Activated naive CD4-positive, alpha-beta T cell treated with anti-CD3 and anti-CD28 coated beads, Interleukin-2, amount 50 U/mL, for 16 hours (primary cell): Measurements from ENCODE around the gene IP6K2.

Experiments
- DNase-seq: peaks from one replicate; pipeline ENCODE4 v3.0.0-alpha.2; 2020

IP6K2 gene

DNA sequence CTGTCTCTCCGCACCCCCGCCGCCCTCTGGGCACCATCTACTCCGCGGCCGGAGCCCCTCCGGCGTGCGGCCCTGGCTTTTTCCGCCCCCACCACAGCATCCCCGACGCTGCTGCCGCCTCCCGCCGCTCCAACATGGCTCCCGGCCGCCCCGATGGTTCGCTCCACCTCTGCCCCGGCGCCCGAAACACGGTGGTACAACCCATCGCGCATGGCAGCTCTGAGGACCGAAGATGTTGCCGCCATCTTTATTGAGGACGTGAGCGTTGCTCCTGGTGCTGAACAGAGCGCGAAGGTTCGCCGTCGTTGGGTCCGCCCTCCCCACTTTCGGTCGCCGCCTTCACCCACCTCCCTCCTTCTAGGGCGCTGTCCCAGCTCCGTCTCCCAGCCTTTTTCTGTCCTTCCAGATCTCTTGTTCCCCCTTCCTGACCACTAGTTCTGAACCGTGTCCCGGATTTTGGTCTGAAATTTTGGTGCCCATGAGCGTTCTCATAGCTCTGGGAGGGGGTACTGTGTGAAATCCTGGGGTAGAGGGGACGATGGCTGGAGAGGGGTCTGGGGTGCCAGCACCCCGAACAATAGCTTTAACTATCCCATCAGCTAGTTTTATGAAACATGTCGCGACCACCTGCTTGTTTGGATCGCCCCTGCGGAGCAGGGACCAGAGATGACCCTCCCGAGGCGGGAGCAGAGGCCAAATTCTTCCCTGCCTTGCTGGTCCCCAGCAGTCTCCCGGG, 54.1 kb downstream of the IP6K2 start, which contains the start of gene CELSR3:
CELSR3 (minus strand) TSS at position 134 of the 736 bp plus-strand sequence. CDS start 252 bp downstream, outside the sequence.
- peak; percentile 45 for DNase-seq

GRCh38 chr3:48662145-48662752, 54.8 kb downstream of the IP6K2 start:
- no peak for DNase-seq

GRCh38 chr3:48661501-48662144, 55.4 kb downstream of the IP6K2 start:
- DNase-seq = peak; percentile 70

DNA sequence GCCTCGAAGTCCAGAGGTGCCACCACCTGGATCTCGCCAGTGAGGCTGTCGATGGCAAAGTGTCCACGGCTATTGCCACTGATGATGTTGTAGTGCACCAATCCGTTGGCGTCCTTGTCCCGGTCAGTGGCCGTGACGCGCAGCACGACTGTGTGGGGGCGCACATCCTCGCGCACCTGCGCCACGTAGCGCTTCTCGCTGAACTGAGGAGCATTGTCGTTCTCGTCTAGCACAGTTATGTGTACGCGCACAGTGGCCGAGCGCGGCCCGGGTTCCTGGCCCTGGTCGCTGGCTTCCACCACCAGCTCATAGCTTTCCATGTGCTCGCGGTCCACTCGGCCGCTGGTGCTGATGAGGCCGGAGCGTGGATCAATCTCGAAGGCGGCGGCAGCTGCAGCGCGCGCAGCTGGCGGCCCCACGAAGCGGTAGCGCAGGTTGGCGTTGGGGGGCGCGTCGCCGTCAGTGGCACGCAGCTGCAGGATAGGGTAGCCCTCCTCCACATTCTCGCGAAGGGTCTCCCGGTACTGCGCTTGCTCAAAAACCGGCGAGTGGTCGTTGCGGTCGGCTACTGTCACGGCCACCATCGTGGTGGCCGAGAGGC, 56.1 kb downstream of the IP6K2 start:
- no peak for DNase-seq

DNA sequence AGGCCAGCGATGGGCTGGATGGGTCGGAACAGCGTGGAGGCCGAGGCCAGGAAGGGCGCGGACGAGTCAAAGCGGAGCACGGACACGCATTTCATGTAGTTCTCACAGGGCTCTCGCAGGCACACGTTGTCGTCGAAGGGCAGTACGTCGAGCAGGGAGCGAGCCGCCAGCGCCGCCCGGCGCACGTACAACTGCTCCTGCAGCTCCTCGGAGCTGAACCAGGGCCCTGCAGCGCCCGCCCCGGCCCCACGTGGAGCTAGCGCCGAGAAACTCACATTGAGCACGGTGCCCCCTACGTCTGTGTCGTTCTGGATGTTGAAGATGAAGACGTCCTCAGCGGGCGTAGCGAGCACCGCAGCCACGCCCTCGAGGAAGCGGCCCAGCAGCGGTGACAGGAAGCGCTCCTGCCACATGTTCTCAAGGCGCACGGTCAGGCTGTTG, 60.2 kb downstream of the IP6K2 start:
- peak; percentile 40 for DNase-seq

DNA sequence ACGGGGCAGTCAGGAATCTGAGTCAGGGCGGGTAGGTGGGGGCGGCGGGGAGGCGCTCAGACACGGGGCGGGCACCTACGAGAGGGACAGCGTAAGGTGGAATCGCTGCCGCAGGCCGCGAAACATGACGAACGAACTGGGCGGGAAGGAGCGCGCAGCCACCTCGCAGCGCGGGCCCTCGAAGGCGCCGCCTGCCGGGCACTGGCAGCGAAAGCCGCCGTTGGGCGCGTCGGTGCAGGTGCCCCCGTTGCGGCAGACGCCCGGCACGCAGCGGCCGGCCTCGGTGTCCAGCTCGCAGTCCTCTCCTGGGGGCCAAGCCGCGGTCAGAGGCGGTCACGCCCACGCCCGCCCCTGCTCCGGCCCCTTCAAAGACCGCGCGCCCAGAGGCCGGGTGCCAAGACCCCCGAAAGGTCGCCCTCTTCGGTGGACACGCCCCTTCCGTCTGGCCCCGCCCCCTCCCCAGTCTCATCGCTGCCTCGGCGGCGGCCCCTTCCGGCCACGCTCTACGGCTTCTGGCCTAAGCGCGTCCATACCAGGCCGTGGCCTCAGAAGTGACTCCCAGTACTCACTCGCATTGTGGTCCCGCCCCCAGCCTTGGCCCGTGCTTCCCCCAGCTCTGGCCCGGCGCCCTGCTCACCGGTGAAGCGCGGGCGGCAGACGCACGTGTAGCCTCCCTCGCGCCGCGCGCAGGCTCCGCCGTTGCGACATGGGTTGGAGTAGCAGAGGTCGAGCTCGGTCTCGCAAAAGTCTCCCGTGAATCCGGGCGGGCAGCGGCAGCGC, 60.8 kb downstream of the IP6K2 start:
- DNase-seq = peak; percentile 87

- DNase-seq = peak; percentile 64
These were observed 61.4 kb downstream of the IP6K2 start for GRCh38 chr3:48655606-48656005.

DNA sequence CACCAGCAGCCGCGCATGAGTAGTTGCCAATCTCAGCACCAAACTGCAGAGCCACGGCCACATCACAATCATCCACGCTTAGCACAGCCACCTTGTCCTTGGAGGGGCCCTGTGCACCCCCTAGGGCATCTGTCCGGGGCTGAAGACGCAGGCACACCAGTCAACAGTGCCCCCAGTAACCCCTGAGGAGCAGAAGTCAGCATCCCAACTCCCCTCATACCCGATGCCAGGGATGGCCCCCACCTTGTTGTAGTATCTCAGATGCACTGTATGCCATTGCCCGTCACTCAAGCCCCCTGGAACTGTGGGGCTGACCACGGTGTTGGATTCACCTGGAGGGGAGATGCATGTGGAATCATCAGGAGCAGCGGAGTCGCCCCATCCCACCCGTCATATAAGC, 62.0 kb downstream of the IP6K2 start:
- no peak for DNase-seq

DNA sequence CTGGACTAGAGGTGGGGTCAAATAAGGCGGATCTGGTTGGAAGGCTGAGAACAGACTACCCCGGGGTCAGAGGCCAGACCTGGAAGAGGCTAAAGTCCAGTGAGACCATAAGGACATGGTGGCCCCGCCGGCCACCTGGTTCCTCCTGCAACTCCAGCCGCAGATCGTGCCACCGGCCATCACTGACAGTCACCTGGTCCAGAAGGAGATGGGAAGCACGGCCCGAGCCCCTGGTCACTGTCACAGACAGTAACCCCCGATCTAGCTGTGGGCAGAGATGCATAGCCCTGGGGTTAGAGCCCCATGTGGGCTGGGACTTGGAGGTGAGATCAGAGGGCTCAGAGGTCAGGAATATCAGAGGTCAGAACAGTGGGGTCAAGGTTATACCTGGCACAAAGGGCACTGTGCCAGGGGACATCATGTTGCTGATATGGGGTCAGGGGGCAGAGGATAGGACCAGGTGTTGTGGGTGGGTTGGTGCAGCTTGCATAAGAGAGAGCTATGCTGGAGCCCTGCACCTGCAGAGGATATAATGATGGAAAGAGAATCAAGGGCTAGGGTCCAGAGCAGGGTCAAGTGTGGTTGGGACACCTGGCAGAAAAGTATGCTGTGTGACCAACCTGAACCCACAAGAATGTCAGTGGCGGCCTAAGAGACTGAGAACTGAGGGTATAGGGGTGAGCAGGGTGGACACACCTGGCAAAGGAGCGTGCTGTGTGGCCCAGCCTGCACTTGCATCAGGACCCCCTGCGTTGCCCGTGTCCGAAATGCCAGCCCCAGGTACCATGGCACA, 63.9 kb downstream of the IP6K2 start:
- DNase-seq = no peak

- DNase-seq = no peak
These were observed 65.2 kb downstream of the IP6K2 start for GRCh38 chr3:48651771-48652170.

DNA sequence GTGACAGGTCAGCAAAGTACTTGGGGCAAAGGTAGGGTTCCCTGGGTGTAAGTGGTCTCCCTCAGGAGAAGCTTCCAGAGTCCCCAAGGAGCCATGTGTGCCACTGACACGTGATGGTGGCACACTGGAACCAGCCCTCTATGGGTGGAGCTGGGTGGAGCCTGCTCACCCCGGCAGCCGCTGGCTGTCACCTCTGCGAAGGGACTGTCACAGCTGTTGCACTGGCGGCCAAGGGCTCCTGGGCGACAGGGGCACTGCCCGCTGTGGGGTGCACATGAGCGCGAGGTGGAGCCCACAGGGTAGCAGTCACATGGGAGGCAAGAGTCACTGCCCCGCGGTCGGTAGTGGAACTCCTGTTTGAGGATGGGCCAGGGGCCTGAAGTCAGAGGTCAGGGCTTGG, 66.3 kb downstream of the IP6K2 start:
- DNase-seq = no peak

GRCh38 chr3:48648188-48648850, 68.7 kb downstream of the IP6K2 start:
- DNase-seq = no peak

- DNase-seq = no peak
These were observed 69.3 kb downstream of the IP6K2 start for GRCh38 chr3:48647714-48648113.

DNA sequence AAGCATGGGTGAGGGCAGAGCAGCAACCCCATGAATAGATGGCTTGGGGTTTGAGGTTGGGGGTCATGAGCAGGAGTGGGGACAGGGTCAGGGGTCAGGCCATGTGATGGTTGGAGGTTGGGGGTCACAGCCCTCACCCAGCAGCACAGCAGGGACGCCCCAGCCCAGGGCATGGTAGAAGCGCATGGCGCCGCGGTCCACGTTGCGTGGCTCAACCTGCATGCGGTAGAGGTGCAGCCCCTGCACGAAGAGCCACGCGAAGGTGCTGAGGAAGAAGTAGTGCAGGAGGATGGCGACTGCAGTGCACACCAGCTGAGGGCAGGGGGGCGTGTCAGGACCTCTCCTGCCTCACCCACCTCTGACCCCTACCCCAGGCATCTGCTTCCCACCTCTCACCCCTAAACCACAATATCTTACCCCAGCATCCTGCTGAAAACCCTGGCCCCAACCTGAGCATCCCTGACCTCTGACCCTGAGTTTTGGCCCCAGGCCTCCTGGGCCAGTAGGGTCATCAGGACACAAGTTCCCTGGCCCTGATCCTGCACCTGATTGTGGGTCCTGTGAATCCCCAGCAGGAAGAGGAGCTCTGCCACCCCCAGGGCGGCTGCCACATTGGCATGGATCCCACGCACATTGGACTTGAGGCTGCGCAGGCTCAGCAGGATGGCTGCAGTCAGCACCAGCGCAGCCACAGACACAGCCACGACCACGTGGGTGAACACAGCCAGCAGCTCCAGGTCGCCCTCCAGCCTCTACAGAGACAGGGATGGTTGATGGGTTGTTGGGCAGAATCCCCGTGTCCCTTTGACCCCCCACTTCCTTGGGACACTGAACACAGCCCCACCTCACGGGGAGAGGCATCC, 71.9 kb downstream of the IP6K2 start:
- no peak for DNase-seq

- DNase-seq = no peak
These were observed 74.4 kb downstream of the IP6K2 start for GRCh38 chr3:48642605-48643004.

DNA sequence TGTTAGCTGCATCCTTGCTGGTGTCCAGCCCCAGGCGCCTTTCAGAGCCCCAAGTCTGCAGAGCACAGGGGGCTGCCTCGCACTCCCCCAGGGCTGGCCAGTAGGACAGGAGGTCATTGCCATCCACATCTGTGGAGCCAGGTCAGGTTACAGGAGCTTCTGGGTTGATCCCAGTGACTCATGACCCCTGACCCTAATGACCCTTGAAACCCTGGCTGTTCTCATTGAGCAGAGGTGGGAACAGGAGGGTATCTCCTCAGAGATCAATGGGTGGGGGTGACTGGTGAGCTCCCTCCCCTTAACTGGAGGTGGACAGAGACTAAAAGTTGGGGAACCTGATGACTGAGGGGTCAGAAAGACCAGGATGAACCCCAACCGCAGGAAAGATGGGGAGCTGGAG, 75.6 kb downstream of the IP6K2 start:
- no peak for DNase-seq

DNA sequence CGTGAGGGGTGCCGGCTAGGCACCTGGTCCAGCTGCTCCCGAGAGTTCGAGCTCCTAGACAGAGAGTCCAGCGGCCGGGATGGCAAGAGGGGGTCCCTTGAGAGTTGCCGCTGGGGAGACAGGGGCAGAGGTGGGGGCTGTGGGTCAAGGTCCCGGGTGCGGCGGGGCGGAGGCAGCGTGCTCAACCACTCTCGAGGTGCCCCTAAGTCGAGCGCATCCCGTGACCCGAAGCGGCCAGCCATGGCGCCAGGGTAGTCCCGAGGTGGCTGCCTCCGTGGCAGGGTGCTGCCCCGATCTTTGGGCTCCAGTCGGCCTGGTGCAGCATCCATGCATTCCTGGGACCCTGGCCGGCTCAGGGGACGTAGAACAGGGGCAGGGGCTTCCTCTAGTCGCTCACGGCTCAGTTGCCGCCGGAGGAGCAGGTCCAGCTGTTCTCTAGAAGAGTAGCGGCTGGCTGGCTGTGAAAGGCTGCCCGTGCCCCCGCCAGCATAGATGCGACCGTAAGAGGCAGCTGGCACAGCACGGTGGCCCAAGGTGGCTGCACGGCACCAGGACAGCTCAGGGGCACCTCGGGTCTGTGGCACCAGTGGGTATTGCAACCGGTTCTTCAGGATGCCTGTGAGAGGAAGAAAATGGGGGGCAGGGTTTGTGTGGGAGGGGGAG, 76.9 kb downstream of the IP6K2 start:
- DNase-seq = no peak
